T follicular helper cell (primary cell): ENCODE measurements around the gene SEC24C.
"Not testable (repeated sequence)": the region's sequence is repeated elsewhere in the genome, so short reads cannot be mapped to it uniquely, and the experiment has no call there.

Experiments used
- DNase-seq: peaks from one replicate; pipeline ENCODE4 v3.0.0-alpha.2; 2020; ENCODE audit warnings: low read depth

Gene SEC24C

GRCh38 chr10:73772281-73773151 is 28.3 kb downstream of the SEC24C start:
- peak; percentile 66 for DNase-seq

- no peak for DNase-seq
These were observed 29.1 kb downstream of the SEC24C start for GRCh38 chr10:73773152-73773879.

- no peak for DNase-seq
These were observed 30.5 kb downstream of the SEC24C start for GRCh38 chr10:73774637-73775036.

GRCh38 chr10:73779018-73779417 is 34.8 kb downstream of the SEC24C start:
- no peak for DNase-seq

- no peak for DNase-seq
These were observed 35.5 kb downstream of the SEC24C start for GRCh38 chr10:73779539-73780197.

- no peak for DNase-seq
These were observed 36.1 kb downstream of the SEC24C start for GRCh38 chr10:73780301-73780700.

GRCh38 chr10:73780966-73781365 is 36.8 kb downstream of the SEC24C start:
- DNase-seq, result no peak

GRCh38 chr10:73781548-73781878 is 37.3 kb downstream of the SEC24C start:
- no peak for DNase-seq

GRCh38 chr10:73781879-73782748 is 37.9 kb downstream of the SEC24C start, which contains the start of gene CHCHD1:
Gene CHCHD1 (plus strand): TSS chr10:73782048. CDS start chr10:73782076, 28 bp downstream.
- peak; percentile 89 for DNase-seq

- DNase-seq, result no peak
These were observed 38.5 kb downstream of the SEC24C start for GRCh38 chr10:73782749-73783085.

GRCh38 chr10:73785211-73785720 is 41.1 kb downstream of the SEC24C start, which contains the start of gene ZSWIM8:
Gene ZSWIM8 (plus strand): TSS chr10:73785606. CDS start chr10:73785879, 273 bp downstream.
- peak; percentile 83 for DNase-seq

GRCh38 chr10:73785721-73786511 is 41.7 kb downstream of the SEC24C start:
- peak; percentile 30 for DNase-seq

GRCh38 chr10:73786512-73786885 is 42.3 kb downstream of the SEC24C start:
- DNase-seq, result no peak

- DNase-seq, result not testable (repeated sequence)
These were observed 43.0 kb downstream of the SEC24C start for GRCh38 chr10:73787031-73787800.

- DNase-seq, result no peak
These were observed 44.9 kb downstream of the SEC24C start for GRCh38 chr10:73788864-73789658.

GRCh38 chr10:73789659-73790055 is 45.5 kb downstream of the SEC24C start:
- no peak for DNase-seq

- DNase-seq, result no peak
These were observed 46.9 kb downstream of the SEC24C start for GRCh38 chr10:73790886-73791625.

GRCh38 chr10:73791871-73792400 is 47.8 kb downstream of the SEC24C start:
- DNase-seq, result no peak
